Gastroesophageal sphincter (tissue), 4 donors: Measurements from ENCODE around the gene BYSL. TPM values are rescaled to one million over a fixed set of nuclear protein-coding genes. Genes with fewer than 3 reads are reported as not detected.

Experiments
- ATAC-seq: fragments of 150-250 bp; one replicate; pipeline ENCODE4 v1.9.1; 2016; ENCODE audit warnings: mild to moderate bottlenecking, moderate library complexity
- H3K27ac ChIP-seq, 4 donors: fragments of 200-600 bp; sonication (generic) in 3 of 4; 1 replicate in 3 of 4; 2 replicates in 1 of 4; pipeline ENCODE4 v1.5.1; 2016 to 2019
- H3K27me3 ChIP-seq: fragments of 200-600 bp; sonication (generic); one replicate; pipeline ENCODE4 v1.5.1; 2019
- H3K36me3 ChIP-seq, 2 donors: fragments of 200-600 bp; sonication (generic); one replicate each; pipeline ENCODE4 v1.5.1; 2019; ENCODE audit warnings: control low read depth in 1 of 2
- H3K4me1 ChIP-seq, 3 donors: fragments of 200-600 bp; sonication (generic); 1 replicate in 2 of 3; 2 replicates in 1 of 3; pipeline ENCODE4 v1.5.1; 2016 to 2019; ENCODE audit warnings: control low read depth in 2 of 3
- H3K4me3 ChIP-seq, 2 donors: fragments of 200-600 bp; sonication (generic); one replicate each; pipeline ENCODE4 v1.5.1; 2019; ENCODE audit warnings: mild to moderate bottlenecking in 1 of 2, moderate library complexity in 1 of 2
- H3K9me3 ChIP-seq, 3 donors: fragments of 200-600 bp; sonication (generic); one replicate each; pipeline ENCODE4 v1.5.1; 2017 to 2019; ENCODE audit warnings: control low read depth in 2 of 3
- EP300 ChIP-seq: sonication (generic); formaldehyde crosslinking; IDR thresholded peaks from one replicate; pipeline ENCODE4 v1.6.1; 2017; ENCODE audit warnings: antibody characterized with exemption, mild to moderate bottlenecking
- POLR2A ChIP-seq, 2 donors: fragments of 450-650 bp; IDR thresholded peaks; one replicate each; pipeline ENCODE4 v1.6.1; 2017; ENCODE audit warnings: antibody characterized with exemption in 2 of 2, mild to moderate bottlenecking in 2 of 2, moderate library complexity in 1 of 2
- POLR2AphosphoS5 ChIP-seq: sonication (generic); formaldehyde crosslinking; IDR thresholded peaks from one replicate; pipeline ENCODE4 v1.6.1; 2017; ENCODE audit warnings: antibody characterized with exemption
- WGBS, 2 donors: methylation state at CpG; one replicate each; pipeline ENCODE4 v1.1.5; 2018; ENCODE audit warnings: low coverage in 1 of 2; 5-methylcytosine and 5-hydroxymethylcytosine counted together
- total RNA-seq, 4 donors: library from RNA; depleted of rRNA; stranded (reverse); fragments of >200 nt; gene quantifications; one replicate each; pipeline ENCODE4 v1.1.0, GENCODE V29; 2016
- TF ChIP-seq, protein P1 (sequence below), 4 experiments: fragments of 200-600 bp in 2 of 4; fragments of 450-650 bp in 2 of 4; sonication (generic) in 1 of 4; IDR thresholded peaks; one replicate each; pipeline ENCODE4 v1.5.1; 2017 to 2019; ENCODE audit warnings: antibody characterized with exemption in 4 of 4, mild to moderate bottlenecking in 2 of 4, moderate library complexity in 2 of 4

BYSL gene
- total RNA-seq, 4 donors from 2014 or later = 7.2 to 10.3 (median 8.3) TPM

DNA sequence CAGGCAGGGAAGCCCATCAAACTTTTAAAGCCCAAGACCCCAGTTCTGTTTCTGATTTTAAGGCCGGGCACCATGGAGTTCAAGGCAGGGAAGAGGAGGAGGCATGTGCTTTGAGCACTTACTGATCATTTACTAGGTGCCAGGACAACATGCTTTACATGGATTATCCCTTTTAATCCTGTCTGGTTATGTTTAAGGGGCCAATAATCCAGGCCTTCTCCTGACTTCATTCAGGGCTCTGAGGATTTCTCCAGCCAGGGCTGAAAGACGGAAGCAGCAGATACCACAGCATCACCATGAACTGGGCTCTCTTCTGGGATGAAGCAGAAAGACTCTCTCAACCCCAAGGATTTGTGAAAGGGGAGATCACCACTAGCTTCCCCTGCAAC, 16.2 kb downstream of the BYSL start:
- TF ChIP-seq POLR2AphosphoS5 (no peak), EP300 (no peak), POLR2A (IDR thresholded peaks at IDR 0.05) (no peak)
- TF ChIP-seq, protein P1, sequence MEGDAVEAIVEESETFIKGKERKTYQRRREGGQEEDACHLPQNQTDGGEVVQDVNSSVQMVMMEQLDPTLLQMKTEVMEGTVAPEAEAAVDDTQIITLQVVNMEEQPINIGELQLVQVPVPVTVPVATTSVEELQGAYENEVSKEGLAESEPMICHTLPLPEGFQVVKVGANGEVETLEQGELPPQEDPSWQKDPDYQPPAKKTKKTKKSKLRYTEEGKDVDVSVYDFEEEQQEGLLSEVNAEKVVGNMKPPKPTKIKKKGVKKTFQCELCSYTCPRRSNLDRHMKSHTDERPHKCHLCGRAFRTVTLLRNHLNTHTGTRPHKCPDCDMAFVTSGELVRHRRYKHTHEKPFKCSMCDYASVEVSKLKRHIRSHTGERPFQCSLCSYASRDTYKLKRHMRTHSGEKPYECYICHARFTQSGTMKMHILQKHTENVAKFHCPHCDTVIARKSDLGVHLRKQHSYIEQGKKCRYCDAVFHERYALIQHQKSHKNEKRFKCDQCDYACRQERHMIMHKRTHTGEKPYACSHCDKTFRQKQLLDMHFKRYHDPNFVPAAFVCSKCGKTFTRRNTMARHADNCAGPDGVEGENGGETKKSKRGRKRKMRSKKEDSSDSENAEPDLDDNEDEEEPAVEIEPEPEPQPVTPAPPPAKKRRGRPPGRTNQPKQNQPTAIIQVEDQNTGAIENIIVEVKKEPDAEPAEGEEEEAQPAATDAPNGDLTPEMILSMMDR (IDR thresholded peaks at IDR 0.05) = no peak
- no peak for ATAC-seq
- 77% methylated on average over 2 of the region's 2 CpGs; no CpG with 5 or more reads in 1 of the 2 donors for whole genome bisulfite sequencing, 2 donors
- peaks cover 2 to 64% (median 33%) of the 10 kb centered on the region in 3 donors for H3K4me1 ChIP-seq
- peak overlapping the region in 3 of 4 donors; percentile 90 to 93 (median 92) for H3K27ac ChIP-seq
- H3K4me3 ChIP-seq = no peak overlapping the region
- no peaks in the 10 kb centered on the region for H3K27me3 ChIP-seq
- no peaks in the 10 kb centered on the region for H3K9me3 ChIP-seq
- peaks cover 0 to 46% of the 10 kb centered on the region in 2 donors for H3K36me3 ChIP-seq

DNA sequence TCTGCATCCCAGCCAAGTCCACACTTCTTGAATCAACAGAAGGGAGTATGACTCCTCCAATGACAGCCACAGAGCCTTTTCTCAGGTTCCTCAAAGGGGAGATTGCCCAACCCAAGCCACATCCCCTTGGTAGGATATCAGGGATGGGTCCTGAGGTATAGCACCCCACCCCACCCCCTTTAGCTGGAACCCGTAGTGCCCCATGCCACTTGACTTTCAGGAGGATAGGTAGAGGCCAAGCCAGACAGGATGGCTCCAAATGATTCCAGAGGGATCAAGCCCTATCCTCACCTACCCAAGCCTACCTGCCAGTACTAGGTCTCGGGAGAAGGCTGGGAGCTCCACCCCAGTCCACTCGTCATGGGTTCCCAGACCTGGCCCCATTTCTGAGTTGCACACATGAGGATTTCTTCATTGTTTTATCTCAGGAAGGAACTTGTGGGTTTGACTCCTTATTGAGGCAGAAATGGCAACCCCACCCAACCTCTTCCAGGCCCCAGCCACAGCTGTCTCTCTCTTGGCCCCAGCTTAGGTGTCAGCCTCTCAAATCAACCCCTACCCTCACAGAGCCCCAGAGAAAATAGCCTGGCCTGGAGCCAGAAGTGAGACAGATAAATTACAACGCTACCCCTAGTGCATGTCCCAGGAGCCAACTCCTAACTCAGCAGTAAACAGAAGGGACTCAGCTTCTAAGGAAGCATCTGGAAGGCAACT, 16.7 kb downstream of the BYSL start:
- Histone ChIP-seq H3K4me1 (peaks cover 2 to 66% (median 34%) of the 10 kb centered on the region in 3 donors), H3K27me3 (no peaks in the 10 kb centered on the region), H3K27ac (peak overlapping the region in 3 of 4 donors; percentile 90 to 93 (median 92)), H3K36me3 (peaks cover 0 to 40% of the 10 kb centered on the region in 2 donors), H3K9me3 (no peaks in the 10 kb centered on the region), H3K4me3 (no peak overlapping the region)
- ATAC-seq = no peak
- TF ChIP-seq EP300 (no peak), POLR2A (IDR thresholded peaks at IDR 0.05) (no peak)
- TF ChIP-seq, protein P1 (IDR thresholded peaks at IDR 0.05) = no peak
- WGBS, 2 donors = 42 to 80% methylated on average over 1 to 2 of the region's 4 CpGs

DNA sequence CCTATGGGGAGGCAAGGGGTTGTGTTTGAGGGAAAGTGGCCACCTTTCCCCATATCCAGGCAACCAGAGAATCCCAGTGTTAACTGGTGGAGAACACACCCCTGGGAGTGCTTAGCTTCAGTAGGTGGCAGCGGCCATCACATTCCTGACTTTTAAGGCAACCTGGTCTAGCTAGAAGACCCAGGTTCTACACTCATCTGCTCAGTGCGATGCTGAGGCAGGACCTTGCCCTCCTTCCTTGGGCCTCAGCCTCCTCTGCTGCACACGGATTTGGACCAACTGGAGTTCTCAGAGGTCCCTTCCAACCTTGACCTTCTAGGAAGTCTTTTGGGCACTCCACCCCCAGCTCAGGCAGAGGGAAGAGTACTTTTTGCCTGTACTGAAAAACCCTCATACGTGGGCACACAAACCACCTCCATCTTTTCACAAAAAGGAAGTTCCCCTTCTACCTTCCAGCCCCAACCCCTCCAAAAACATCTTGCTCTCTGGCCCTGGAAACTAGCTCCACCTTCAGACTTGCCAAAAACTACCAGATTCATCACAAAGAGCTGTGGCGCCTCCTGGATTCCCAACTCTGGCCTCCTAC, 17.4 kb downstream of the BYSL start:
- ATAC-seq = no peak
- peak overlapping the region in 3 of 4 donors; percentile 90 to 93 (median 92) for H3K27ac ChIP-seq
- H3K27me3 ChIP-seq = no peaks in the 10 kb centered on the region
- no peak overlapping the region for H3K4me3 ChIP-seq
- TF ChIP-seq POLR2AphosphoS5 (no peak), POLR2A (IDR thresholded peaks at IDR 0.05) (no peak), EP300 (no peak)
- TF ChIP-seq, protein P1 (IDR thresholded peaks at IDR 0.05) = no peak
- peaks cover 2 to 66% (median 34%) of the 10 kb centered on the region in 3 donors for H3K4me1 ChIP-seq
- 57 to 68% methylated on average over 4 of the region's 5 CpGs for WGBS, 2 donors
- peaks cover 0 to 34% of the 10 kb centered on the region in 2 donors for H3K36me3 ChIP-seq
- no peaks in the 10 kb centered on the region for H3K9me3 ChIP-seq

DNA sequence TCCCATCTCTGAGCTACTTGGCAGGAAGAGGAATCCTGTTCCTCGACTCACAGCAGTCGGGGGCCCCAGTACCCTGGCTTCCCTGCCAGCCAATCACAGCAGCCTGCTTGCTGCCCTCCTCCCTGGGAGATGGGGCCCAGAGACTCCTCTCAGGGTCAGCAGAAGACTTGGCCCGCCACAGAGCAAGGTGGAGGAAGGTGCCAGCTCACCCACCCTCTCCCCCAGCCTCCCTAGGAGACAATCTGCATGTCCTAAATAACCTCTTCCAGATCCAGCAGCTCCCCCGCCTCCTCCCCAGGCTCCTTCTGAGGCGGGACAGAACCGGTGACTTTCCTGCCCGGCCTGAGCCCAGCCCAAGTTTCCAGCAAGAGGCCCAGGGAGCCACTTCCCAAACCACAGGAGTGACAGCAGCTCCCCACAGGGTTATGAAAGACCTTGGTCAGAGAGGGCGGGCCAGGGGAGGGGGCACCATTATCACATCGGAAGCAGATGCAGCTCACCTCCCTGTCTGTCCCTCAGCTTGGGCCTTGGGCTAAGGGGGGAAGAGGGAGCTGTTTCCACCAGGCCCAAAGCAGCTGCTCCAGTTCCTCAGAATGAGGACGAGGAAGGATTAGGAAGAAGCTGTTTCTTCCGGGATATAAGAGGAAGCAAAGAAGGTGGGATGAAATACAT, 18.0 kb downstream of the BYSL start:
- Histone ChIP-seq H3K27me3 (no peaks in the 10 kb centered on the region), H3K4me1 (peaks cover 2 to 66% (median 34%) of the 10 kb centered on the region in 3 donors), H3K36me3 (peaks cover 0 to 27% of the 10 kb centered on the region in 2 donors), H3K4me3 (no peak overlapping the region), H3K9me3 (no peaks in the 10 kb centered on the region), H3K27ac (peak overlapping the region in 3 of 4 donors; percentile 90 to 93 (median 92))
- TF ChIP-seq, protein P1 (IDR thresholded peaks at IDR 0.05) = no peak
- no peak for TF ChIP-seq POLR2A (IDR thresholded peaks at IDR 0.05)
- no peak for TF ChIP-seq EP300
- no peak for ATAC-seq
- WGBS, 2 donors = 27% methylated on average over 5 of the region's 11 CpGs; no CpG with 5 or more reads in 1 of the 2 donors
